Keratinocyte (primary cell): Measurements from ENCODE around the gene VTCN1.

Experiments
- CTCF ChIP-seq, 3 experiments: IDR thresholded peaks in 1 of 3; conservative IDR thresholded peaks in 1 of 3; optimal IDR thresholded peaks in 1 of 3; 2 replicates in 2 of 3; 3 replicates in 1 of 3; pipeline versions ENCODE3 to v1.5.1; 2011; ENCODE audit warnings: low read length in 3 of 3, mild to moderate bottlenecking in 3 of 3, moderate library complexity in 2 of 3, control low read depth in 1 of 3, inconsistent platforms in 1 of 3; ENCODE audit not compliant: insufficient read depth in 2 of 3; ENCODE audit errors: extremely low read depth in 1 of 3
- EZH2 ChIP-seq: IDR thresholded peaks from one replicate; pipeline ENCODE4 v1.6.1; 2012; ENCODE audit warnings: inconsistent platforms, mild to moderate bottlenecking, low read length, moderate library complexity

GRCh38 chr1:117241512-117241911, 30.8 kb upstream of the VTCN1 start:
- TF ChIP-seq EZH2 (no peak), CTCF (optimal IDR thresholded peaks at IDR 0.05 in 1 of 3, IDR thresholded peaks at IDR 0.05 in 1 of 3, conservative IDR thresholded peaks at IDR 0.05 in 1 of 3; ENCODE audit: extremely low read depth in 1 of 3, insufficient read depth in 2 of 3, low read length in 3 of 3) (no peak)
